Esophagus muscularis mucosa (tissue), 4 donors: Measurements from ENCODE around the gene AP5S1.

Source experiments
- EP300 ChIP-seq: sonication (generic); formaldehyde crosslinking; IDR thresholded peaks from one replicate; pipeline ENCODE4 v1.6.1; 2017; ENCODE audit warnings: antibody characterized with exemption
- POLR2AphosphoS5 ChIP-seq, 2 donors: sonication (generic); formaldehyde crosslinking; IDR thresholded peaks; one replicate each; pipeline ENCODE4 v1.6.1; 2017; ENCODE audit warnings: antibody characterized with exemption in 2 of 2
- TF ChIP-seq, protein P1 (sequence below), 3 experiments: fragments of 200-600 bp in 2 of 3; fragments of 450-650 bp in 1 of 3; sonication (generic) in 2 of 3; IDR thresholded peaks; one replicate each; pipeline ENCODE4 v1.5.1; 2017 to 2019; ENCODE audit warnings: antibody characterized with exemption in 3 of 3, mild to moderate bottlenecking in 2 of 3, moderate library complexity in 1 of 3

DNA sequence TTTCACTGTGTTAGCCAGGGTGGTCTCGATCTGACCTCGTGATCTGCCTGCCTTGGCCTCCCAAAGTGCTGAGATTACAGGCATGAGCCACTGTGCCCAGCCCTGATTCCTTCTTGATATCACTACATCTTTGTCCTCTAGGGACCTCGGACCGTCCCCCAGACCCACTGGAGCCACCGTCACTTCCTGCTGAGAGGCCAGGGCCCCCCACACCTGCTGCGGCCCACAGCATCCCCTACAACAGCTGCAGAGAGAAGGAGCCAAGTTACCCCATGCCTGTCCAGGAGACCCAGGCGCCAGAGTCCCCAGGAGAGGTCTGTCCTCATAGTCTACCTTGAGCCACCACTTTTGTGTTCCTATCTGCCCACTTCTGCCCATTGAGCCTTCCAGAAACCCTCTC, 40.8 kb downstream of the AP5S1 start:
- TF ChIP-seq, protein P1, sequence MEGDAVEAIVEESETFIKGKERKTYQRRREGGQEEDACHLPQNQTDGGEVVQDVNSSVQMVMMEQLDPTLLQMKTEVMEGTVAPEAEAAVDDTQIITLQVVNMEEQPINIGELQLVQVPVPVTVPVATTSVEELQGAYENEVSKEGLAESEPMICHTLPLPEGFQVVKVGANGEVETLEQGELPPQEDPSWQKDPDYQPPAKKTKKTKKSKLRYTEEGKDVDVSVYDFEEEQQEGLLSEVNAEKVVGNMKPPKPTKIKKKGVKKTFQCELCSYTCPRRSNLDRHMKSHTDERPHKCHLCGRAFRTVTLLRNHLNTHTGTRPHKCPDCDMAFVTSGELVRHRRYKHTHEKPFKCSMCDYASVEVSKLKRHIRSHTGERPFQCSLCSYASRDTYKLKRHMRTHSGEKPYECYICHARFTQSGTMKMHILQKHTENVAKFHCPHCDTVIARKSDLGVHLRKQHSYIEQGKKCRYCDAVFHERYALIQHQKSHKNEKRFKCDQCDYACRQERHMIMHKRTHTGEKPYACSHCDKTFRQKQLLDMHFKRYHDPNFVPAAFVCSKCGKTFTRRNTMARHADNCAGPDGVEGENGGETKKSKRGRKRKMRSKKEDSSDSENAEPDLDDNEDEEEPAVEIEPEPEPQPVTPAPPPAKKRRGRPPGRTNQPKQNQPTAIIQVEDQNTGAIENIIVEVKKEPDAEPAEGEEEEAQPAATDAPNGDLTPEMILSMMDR (IDR thresholded peaks at IDR 0.05) = no peak
- TF ChIP-seq EP300 = no peak
- TF ChIP-seq POLR2AphosphoS5 (IDR thresholded peaks at IDR 0.05) = no peak
